Measurements from ENCODE around the gene SYNGR1.
"Not testable (repeated sequence)": the region's sequence is repeated elsewhere in the genome, so short reads cannot be mapped to it uniquely, and the experiment has no call there.

Gene SYNGR1

GRCh38 chr22:39411828-39412365 lies 62.1 kb downstream of the SYNGR1 start:
- not testable (repeated sequence) for FAIRE-seq

- not testable (repeated sequence) for FAIRE-seq
Observed at GRCh38 chr22:39413204-39413603, 63.4 kb downstream of the SYNGR1 start.

- FAIRE-seq: no peak
Observed at GRCh38 chr22:39414377-39414776, 64.6 kb downstream of the SYNGR1 start.

GRCh38 chr22:39414886-39415285 lies 65.1 kb downstream of the SYNGR1 start:
- no peak for FAIRE-seq

- FAIRE-seq: no peak
Observed at GRCh38 chr22:39415506-39415905, 65.7 kb downstream of the SYNGR1 start.

- no peak for FAIRE-seq
Observed at GRCh38 chr22:39416319-39416718, 66.5 kb downstream of the SYNGR1 start.

- FAIRE-seq: no peak
Observed at GRCh38 chr22:39417641-39418040, 67.8 kb downstream of the SYNGR1 start.

- FAIRE-seq: no peak
Observed at GRCh38 chr22:39418696-39419095, 68.9 kb downstream of the SYNGR1 start.

- no peak for FAIRE-seq
Observed at GRCh38 chr22:39419096-39419495, 69.3 kb downstream of the SYNGR1 start.

- no peak for FAIRE-seq
Observed at GRCh38 chr22:39419911-39420310, 70.1 kb downstream of the SYNGR1 start.

- no peak for FAIRE-seq
Observed at GRCh38 chr22:39421691-39422090, 71.9 kb downstream of the SYNGR1 start.

GRCh38 chr22:39422101-39422500 lies 72.3 kb downstream of the SYNGR1 start:
- no peak for FAIRE-seq

GRCh38 chr22:39422721-39423120 lies 72.9 kb downstream of the SYNGR1 start:
- FAIRE-seq: no peak

GRCh38 chr22:39423976-39424375 lies 74.2 kb downstream of the SYNGR1 start:
- no peak for FAIRE-seq

- FAIRE-seq: no peak
Observed at GRCh38 chr22:39426380-39427043, 76.7 kb downstream of the SYNGR1 start.

- no peak for FAIRE-seq
Observed at GRCh38 chr22:39427751-39428596, 78.2 kb downstream of the SYNGR1 start.

- no peak for FAIRE-seq
Observed at GRCh38 chr22:39428597-39429071, 78.8 kb downstream of the SYNGR1 start.

GRCh38 chr22:39429186-39429585 lies 79.4 kb downstream of the SYNGR1 start:
- no peak for FAIRE-seq

GRCh38 chr22:39429916-39430575 lies 80.3 kb downstream of the SYNGR1 start:
- FAIRE-seq: no peak

- no peak for FAIRE-seq
Observed at GRCh38 chr22:39430576-39431150, 80.9 kb downstream of the SYNGR1 start.

- FAIRE-seq: no peak
Observed at GRCh38 chr22:39431216-39431801, 81.5 kb downstream of the SYNGR1 start.

GRCh38 chr22:39431821-39432251 lies 82.0 kb downstream of the SYNGR1 start:
- no peak for FAIRE-seq

All from colon (tissue), 2 donors.